Bronchial epithelial cell (primary cell): ENCODE measurements around the gene NOS3. TPM values are rescaled to one million over a fixed set of nuclear protein-coding genes. Genes with fewer than 3 reads are reported as not detected.

Experiments
- DNase-seq: peaks from one replicate; pipeline ENCODE4 v3.0.0-alpha.2; 2010; ENCODE audit warnings: low read depth
- FAIRE-seq: peaks from 2 replicates; lab custom pipeline; 2011; peaks lifted over from hg19 to GRCh38; lab: Jason Lieb, UNC
- H3K27me3 ChIP-seq: 2 replicates; pipeline ENCODE4 v1.5.1; 2011; ENCODE audit warnings: low read length; ENCODE audit not compliant: control insufficient read depth, insufficient read depth
- H3K36me3 ChIP-seq: 2 replicates; pipeline ENCODE4 v1.5.1; 2011; ENCODE audit warnings: low read length; ENCODE audit not compliant: control insufficient read depth, insufficient read depth
- H3K4me3 ChIP-seq: 2 replicates; pipeline ENCODE4 v1.5.1; 2011; ENCODE audit warnings: mild to moderate bottlenecking, low read depth, low read length, control low read depth
- CTCF ChIP-seq: IDR thresholded peaks from 2 replicates; pipeline ENCODE4 v1.5.1; 2011; ENCODE audit warnings: mild to moderate bottlenecking, moderate library complexity, low read length, control low read depth, inconsistent platforms; ENCODE audit not compliant: insufficient read depth, severe bottlenecking
- total RNA-seq: library from RNA; depleted of rRNA; stranded (reverse); fragments of >200 nt; gene quantifications from 2 replicates; pipeline ENCODE4 v1.2.1, GENCODE V29; 2014

Gene NOS3
- total RNA-seq, 1 donor from 2014 or later: under 0.01 TPM

GRCh38 chr7:150975536-150976319 is 15.1 kb upstream of the NOS3 start:
- DNase-seq (no peak), FAIRE-seq (no peak)
- no peak overlapping the region for H3K4me3 ChIP-seq
- H3K27me3 ChIP-seq: peaks cover 30% of the 10 kb centered on the region
- no peaks in the 10 kb centered on the region for H3K36me3 ChIP-seq
- no peak for TF ChIP-seq CTCF

GRCh38 chr7:150976529-150977381 is 14.1 kb upstream of the NOS3 start:
- FAIRE-seq: no peak
- H3K27me3 ChIP-seq: peaks cover 34% of the 10 kb centered on the region
- no peak for DNase-seq
- H3K4me3 ChIP-seq: no peak overlapping the region
- TF ChIP-seq CTCF: no peak
- H3K36me3 ChIP-seq: no peaks in the 10 kb centered on the region

GRCh38 chr7:150977382-150978125 is 13.3 kb upstream of the NOS3 start:
- FAIRE-seq (no peak), DNase-seq (no peak)
- no peaks in the 10 kb centered on the region for H3K36me3 ChIP-seq
- no peak overlapping the region for H3K4me3 ChIP-seq
- TF ChIP-seq CTCF: no peak
- H3K27me3 ChIP-seq: peaks cover 37% of the 10 kb centered on the region

GRCh38 chr7:150978126-150978789 is 12.6 kb upstream of the NOS3 start, which contains the start of gene KCNH2:
TSS of gene KCNH2 (minus strand) at chr7:150978321. CDS start at chr7:150977913, 408 bp downstream.
- Histone ChIP-seq H3K4me3 (no peak within 1 kb of the TSS), H3K36me3 (no peaks in the 10 kb centered on the region), H3K27me3 (peaks cover 38% of the 10 kb centered on the region)
- no peak for FAIRE-seq
- DNase-seq: no peak
- no peak for TF ChIP-seq CTCF

- DNase-seq (no peak), FAIRE-seq (no peak)
- Histone ChIP-seq H3K27me3 (peaks cover 38% of the 10 kb centered on the region), H3K4me3 (no peak overlapping the region), H3K36me3 (no peaks in the 10 kb centered on the region)
- TF ChIP-seq CTCF: no peak
Measured at GRCh38 chr7:150979713-150980390, 11.0 kb upstream of the NOS3 start.
